ENCODE results near the gene SLC13A1. TPM values are rescaled to one million over a fixed set of nuclear protein-coding genes. Genes with fewer than 3 reads are reported as not detected.

SLC13A1 gene
- total RNA-seq, 1 donor from 2014 or later: not detected

DNA sequence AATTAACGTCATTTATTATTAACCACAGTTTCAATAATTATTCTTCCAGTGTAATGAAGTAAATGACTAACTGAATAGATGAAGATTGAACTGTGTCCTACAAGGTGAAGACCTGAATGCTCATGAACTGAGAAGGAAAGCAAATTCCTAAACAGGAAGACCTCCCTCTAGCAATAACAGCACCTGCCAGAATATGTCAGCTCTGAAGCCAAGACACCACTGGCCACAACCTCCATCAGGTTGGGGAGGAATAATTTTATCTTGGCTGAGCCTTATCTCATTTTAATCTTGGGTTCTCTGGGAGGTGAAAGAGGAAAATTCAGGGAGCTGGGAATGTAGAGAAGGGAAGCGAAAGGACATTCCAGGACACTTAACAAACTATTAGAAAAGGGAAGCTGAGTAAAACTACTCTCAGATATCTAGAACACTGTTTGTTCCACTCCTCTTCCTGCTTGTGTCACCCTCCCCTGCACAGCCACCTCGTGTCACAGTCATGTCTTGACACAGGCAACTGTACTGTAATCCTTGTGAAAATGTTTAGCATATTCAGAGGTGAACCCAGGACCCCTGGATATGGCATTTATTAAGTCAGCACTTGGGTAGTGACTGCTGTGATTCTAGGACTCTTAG lies 4.6 kb upstream of the SLC13A1 start:
- no peak for DNase-seq (ENCODE audit: low read depth)
- H3K36me3 ChIP-seq (ENCODE audit: control insufficient read depth, insufficient read depth, low read length): no peaks in the 10 kb centered on the region
- H3K27me3 ChIP-seq (ENCODE audit: control insufficient read depth, insufficient read depth, low read length): no peaks in the 10 kb centered on the region
- no peak overlapping the region for H3K4me3 ChIP-seq (ENCODE audit: low read depth, low read length)
- TF ChIP-seq, protein P1, sequence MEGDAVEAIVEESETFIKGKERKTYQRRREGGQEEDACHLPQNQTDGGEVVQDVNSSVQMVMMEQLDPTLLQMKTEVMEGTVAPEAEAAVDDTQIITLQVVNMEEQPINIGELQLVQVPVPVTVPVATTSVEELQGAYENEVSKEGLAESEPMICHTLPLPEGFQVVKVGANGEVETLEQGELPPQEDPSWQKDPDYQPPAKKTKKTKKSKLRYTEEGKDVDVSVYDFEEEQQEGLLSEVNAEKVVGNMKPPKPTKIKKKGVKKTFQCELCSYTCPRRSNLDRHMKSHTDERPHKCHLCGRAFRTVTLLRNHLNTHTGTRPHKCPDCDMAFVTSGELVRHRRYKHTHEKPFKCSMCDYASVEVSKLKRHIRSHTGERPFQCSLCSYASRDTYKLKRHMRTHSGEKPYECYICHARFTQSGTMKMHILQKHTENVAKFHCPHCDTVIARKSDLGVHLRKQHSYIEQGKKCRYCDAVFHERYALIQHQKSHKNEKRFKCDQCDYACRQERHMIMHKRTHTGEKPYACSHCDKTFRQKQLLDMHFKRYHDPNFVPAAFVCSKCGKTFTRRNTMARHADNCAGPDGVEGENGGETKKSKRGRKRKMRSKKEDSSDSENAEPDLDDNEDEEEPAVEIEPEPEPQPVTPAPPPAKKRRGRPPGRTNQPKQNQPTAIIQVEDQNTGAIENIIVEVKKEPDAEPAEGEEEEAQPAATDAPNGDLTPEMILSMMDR (IDR thresholded peaks at IDR 0.05; ENCODE audit: insufficient read depth, low read length, poor library complexity, severe bottlenecking): no peak

- no peak overlapping the region for H3K4me3 ChIP-seq (ENCODE audit: low read depth, low read length)
- no peaks in the 10 kb centered on the region for H3K27me3 ChIP-seq (ENCODE audit: control insufficient read depth, insufficient read depth, low read length)
- no peak for DNase-seq (ENCODE audit: low read depth)
- TF ChIP-seq, protein P1 (IDR thresholded peaks at IDR 0.05; ENCODE audit: insufficient read depth, low read length, poor library complexity, severe bottlenecking): no peak
- H3K36me3 ChIP-seq (ENCODE audit: control insufficient read depth, insufficient read depth, low read length): no peaks in the 10 kb centered on the region
Observed at GRCh38 chr7:123201901-123202300, 2.1 kb upstream of the SLC13A1 start.

- TF ChIP-seq, protein P1 (IDR thresholded peaks at IDR 0.05; ENCODE audit: insufficient read depth, low read length, poor library complexity, severe bottlenecking): no peak
- Histone ChIP-seq H3K27me3 (ENCODE audit: control insufficient read depth, insufficient read depth, low read length) (no peaks in the 10 kb centered on the region), H3K36me3 (ENCODE audit: control insufficient read depth, insufficient read depth, low read length) (no peaks in the 10 kb centered on the region), H3K4me3 (ENCODE audit: low read depth, low read length) (no peak overlapping the region)
- no peak for DNase-seq (ENCODE audit: low read depth)
Observed at GRCh38 chr7:123198668-123199652, 809 bp downstream of the SLC13A1 start.

DNA sequence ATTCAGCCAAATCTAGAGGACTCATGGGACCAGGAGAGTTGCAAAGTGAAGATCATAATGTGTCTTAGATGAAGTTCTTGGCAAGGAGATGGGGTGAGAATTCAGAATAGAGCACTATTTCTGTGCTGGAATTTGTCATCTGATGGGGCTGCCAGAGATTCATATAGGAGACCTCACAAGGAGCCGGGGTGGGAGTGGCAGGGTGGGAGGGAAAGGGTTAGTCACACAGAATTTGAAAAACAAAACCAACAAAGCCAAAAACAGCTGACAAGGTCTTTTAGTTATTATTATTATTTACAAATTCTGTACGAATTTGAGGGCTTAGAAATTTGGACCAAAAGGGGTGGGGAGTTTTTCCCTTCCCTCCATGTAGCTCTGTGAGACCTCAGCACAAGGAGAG lies 1.7 kb downstream of the SLC13A1 start:
- H3K27me3 ChIP-seq (ENCODE audit: control insufficient read depth, insufficient read depth, low read length): no peaks in the 10 kb centered on the region
- no peak for DNase-seq (ENCODE audit: low read depth)
- TF ChIP-seq, protein P1 (IDR thresholded peaks at IDR 0.05; ENCODE audit: insufficient read depth, low read length, poor library complexity, severe bottlenecking): no peak
- no peaks in the 10 kb centered on the region for H3K36me3 ChIP-seq (ENCODE audit: control insufficient read depth, insufficient read depth, low read length)
- H3K4me3 ChIP-seq (ENCODE audit: low read depth, low read length): no peak overlapping the region

GRCh38 chr7:123193235-123193634 lies 6.5 kb downstream of the SLC13A1 start:
- no peak overlapping the region for H3K4me3 ChIP-seq (ENCODE audit: low read depth, low read length)
- no peak for DNase-seq (ENCODE audit: low read depth)
- H3K36me3 ChIP-seq (ENCODE audit: control insufficient read depth, insufficient read depth, low read length): no peaks in the 10 kb centered on the region
- no peaks in the 10 kb centered on the region for H3K27me3 ChIP-seq (ENCODE audit: control insufficient read depth, insufficient read depth, low read length)
- TF ChIP-seq, protein P1 (IDR thresholded peaks at IDR 0.05; ENCODE audit: insufficient read depth, low read length, poor library complexity, severe bottlenecking): no peak

Data from kidney epithelial cell (primary cell).